KOPT-K1 (cell line): ENCODE results near the gene EPB41L4B.
"Not testable (repeated sequence)": the region's sequence is repeated elsewhere in the genome, so short reads cannot be mapped to it uniquely, and the experiment has no call there.

Source experiments
- H3K27ac ChIP-seq: fragments of 200-600 bp; sonication (generic); 2 replicates; pipeline ENCODE4 v1.5.1; 2016; ENCODE audit warnings: antibody characterized with exemption, mild to moderate bottlenecking, low read depth, low read length; ENCODE audit not compliant: poor library complexity, severe bottlenecking
- H3K36me3 ChIP-seq: fragments of 200-600 bp; sonication (generic); 2 replicates; pipeline ENCODE4 v1.5.1; 2017; ENCODE audit warnings: antibody characterized with exemption, mild to moderate bottlenecking, low read length, moderate library complexity; ENCODE audit not compliant: insufficient read depth
- H3K9me3 ChIP-seq: fragments of 200-600 bp; sonication (generic); 2 replicates; pipeline ENCODE4 v1.5.1; 2017; ENCODE audit warnings: antibody characterized with exemption, low read length, mild to moderate bottlenecking; ENCODE audit not compliant: insufficient read depth, poor library complexity, severe bottlenecking

The EPB41L4B gene

DNA sequence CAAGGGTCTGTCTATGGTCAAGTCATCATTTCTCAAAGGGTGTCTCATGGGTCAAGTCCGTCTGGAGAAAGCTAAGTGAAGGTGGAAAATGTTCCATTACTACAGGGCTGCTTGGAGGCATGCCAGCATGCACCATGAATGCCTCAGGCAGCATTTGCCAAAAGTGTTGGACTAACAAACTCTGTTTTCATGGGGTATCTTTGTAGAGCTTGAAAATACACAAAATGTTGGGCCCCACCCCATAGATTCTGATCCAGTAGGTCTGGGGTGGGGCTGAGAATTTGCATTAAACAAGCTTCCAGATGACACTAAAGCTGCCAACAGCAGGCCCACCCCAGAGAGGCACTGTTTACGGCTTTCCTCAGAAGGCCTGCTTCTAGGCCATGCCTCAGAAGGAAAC lies 78.8 kb downstream of the EPB41L4B start:
- Histone ChIP-seq H3K9me3 (no peaks in the 10 kb centered on the region), H3K27ac (no peak overlapping the region), H3K36me3 (no peaks in the 10 kb centered on the region)

DNA sequence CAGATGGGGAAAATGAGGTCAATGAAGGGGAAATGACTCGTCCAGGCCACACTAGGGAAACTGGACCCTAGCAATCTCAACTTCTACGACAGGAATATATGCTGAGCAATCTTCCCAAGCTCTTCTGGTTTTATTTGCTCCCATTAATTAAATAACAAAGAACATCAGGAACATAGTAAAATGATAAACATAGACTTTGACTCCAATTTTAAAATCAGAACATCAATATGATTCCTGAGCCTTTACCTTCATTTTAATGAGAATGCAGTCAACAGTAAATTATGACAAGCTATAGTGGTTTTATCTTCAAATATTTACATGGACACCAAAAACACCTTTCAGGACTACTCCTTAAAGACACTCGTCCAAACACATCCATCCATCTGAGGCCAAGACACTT lies 79.7 kb downstream of the EPB41L4B start:
- H3K9me3 ChIP-seq, result no peaks in the 10 kb centered on the region
- H3K27ac ChIP-seq, result no peak overlapping the region
- H3K36me3 ChIP-seq, result no peaks in the 10 kb centered on the region

DNA sequence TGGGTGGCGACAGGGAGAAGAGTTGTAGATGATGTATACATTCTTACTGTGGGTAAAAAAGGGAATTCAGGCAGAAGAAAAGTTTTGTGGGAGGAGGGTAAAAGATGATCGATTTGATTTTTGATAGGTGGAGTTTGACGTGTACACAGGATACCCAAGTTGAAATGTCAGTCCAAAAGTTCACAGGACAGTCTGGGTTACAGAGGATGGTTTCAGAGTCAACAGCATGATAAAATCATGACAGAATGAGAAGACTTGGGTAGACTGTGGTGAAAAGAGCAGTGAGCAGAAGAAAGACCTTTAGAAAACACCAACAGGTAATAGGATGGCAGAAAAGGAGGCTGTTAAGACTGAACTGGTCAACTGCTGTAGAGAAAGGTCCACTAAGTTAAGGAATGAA lies 81.6 kb downstream of the EPB41L4B start:
- Histone ChIP-seq H3K9me3 (no peaks in the 10 kb centered on the region), H3K36me3 (no peaks in the 10 kb centered on the region), H3K27ac (no peak overlapping the region)

DNA sequence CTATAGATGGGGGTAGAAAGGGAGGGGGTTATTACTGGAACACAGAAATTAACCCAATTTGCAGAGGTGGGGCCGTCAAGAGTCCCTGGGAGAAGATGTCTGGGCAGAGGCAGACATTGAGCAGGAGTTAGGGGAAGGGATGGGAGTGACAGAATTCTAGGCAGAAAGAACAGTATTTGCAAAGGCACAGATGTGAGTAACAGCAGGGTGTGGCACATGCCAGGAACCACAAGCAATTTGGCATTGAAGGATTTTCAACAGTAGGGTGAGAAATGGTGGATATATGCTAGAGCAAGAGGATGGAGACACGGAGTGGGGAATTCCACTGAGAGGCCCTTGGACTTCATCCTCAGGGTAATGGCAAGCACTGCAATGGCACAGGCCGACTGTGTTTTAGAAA lies 82.2 kb downstream of the EPB41L4B start:
- Histone ChIP-seq H3K27ac (no peak overlapping the region), H3K36me3 (no peaks in the 10 kb centered on the region), H3K9me3 (no peaks in the 10 kb centered on the region)

DNA sequence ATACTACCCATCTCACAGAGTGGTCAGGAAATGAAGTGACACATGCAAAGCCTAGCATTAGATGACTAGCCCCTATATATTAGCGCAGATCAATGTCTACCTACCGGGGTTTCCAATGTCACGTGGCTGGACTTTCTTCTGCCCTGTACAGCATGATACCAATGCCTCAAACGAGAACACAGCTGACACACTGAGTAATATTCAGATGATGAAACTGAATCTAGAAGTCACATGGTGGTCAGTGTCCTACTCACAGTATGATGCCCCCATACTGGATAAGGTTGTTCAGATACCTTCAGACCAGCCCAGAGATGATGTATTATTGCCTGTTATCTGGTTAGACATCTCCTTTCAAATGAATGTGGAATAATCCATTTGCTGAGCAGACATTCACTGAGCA lies 82.7 kb downstream of the EPB41L4B start:
- Histone ChIP-seq H3K9me3 (no peaks in the 10 kb centered on the region), H3K27ac (no peak overlapping the region), H3K36me3 (no peaks in the 10 kb centered on the region)

DNA sequence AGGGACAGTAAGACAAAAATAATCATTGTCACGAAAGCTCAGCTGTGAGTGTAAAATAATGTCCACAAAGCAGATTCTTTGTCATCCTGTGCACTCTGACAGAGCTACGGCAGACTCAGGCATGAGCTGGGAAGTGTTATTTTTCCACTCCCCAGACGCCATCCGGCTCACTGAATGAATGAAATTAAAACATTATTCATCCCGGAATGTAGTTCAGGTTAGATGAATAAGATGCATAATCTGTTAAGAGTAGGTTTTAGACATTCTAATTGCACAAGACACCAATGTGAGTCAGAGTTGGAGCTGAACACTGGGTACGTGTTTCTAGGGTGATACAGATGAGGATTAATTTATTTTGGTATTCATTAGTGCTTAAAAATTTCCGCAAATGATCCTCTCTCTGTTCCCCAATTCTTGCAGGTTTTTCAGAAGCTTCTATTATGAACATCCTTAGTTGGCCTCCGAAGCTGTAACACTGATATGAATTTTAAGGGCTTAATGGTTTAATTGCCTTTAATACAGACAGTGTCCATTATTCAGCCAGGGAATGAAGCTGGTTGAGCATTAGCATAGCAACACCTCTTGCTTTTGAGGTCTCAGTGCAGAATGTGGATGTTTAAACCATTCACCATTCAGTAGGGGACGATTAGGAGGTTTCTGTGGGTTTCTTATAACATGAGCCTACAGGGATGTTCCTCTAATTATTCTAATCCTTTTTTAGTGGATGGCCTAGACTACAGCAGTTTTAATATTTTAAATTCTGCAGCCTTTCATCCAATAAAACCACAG lies 88.2 kb downstream of the EPB41L4B start:
- no peaks in the 10 kb centered on the region for H3K9me3 ChIP-seq
- H3K36me3 ChIP-seq, result no peaks in the 10 kb centered on the region
- H3K27ac ChIP-seq, result no peak overlapping the region

DNA sequence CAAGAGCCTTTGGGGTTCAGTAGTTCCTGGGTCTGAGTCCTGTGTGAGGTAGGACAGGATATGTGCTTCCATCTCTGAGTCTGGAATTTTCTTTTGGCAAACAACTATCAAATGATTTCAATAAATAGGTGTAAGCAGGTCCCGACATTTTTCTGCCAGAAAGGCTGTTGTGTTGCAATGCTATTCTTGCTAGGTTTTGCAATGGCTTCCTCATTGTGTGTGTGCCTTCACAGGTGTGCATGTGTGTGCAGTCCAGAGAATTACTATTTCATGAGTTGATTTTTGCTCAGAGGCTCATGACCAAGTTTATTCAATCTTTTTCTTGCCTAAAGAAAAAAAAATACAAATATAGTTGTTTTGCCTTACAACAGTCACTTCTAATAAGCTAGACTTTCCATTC lies 89.3 kb downstream of the EPB41L4B start:
- Histone ChIP-seq H3K27ac (no peak overlapping the region), H3K9me3 (no peaks in the 10 kb centered on the region), H3K36me3 (no peaks in the 10 kb centered on the region)

DNA sequence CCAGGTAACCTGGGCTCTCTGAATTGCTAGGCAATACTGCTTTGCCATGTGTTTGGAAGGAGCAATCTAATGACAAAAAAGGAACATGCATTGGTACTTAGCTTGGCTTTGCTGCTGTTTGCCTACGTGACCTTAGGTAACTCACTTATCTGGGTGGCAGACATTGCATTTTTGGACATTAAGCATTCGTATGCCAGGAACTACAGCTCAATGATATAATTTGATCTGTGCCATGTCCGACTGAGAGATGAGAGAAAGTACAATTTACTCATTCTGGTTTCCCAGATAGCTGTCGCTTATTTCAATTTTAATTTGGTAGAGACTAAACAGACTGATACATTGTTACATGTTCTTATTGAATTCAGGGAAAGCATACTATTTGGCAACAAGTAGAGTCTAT lies 90.6 kb downstream of the EPB41L4B start:
- Histone ChIP-seq H3K27ac (no peak overlapping the region), H3K36me3 (no peaks in the 10 kb centered on the region), H3K9me3 (no peaks in the 10 kb centered on the region)

DNA sequence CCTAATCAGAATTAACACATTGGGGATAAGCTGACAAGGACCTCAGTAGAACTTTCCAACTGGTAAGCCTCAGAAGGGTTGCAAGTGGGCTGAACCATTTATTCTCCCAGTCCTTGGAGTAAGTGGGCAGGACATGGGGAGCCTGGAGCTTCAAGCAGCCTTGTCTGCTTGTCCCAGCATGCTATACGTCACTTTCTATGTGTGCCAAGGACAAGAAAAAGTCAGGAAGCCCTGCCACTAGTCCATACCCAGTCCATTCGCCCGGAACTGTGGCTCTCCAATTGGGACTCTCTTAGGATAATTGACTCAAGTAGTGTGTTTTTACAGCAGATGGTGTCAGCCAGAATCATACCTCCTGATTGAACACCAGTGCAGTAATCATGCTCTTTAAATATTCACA lies 91.2 kb downstream of the EPB41L4B start:
- Histone ChIP-seq H3K36me3 (no peaks in the 10 kb centered on the region), H3K27ac (no peak overlapping the region), H3K9me3 (no peaks in the 10 kb centered on the region)

DNA sequence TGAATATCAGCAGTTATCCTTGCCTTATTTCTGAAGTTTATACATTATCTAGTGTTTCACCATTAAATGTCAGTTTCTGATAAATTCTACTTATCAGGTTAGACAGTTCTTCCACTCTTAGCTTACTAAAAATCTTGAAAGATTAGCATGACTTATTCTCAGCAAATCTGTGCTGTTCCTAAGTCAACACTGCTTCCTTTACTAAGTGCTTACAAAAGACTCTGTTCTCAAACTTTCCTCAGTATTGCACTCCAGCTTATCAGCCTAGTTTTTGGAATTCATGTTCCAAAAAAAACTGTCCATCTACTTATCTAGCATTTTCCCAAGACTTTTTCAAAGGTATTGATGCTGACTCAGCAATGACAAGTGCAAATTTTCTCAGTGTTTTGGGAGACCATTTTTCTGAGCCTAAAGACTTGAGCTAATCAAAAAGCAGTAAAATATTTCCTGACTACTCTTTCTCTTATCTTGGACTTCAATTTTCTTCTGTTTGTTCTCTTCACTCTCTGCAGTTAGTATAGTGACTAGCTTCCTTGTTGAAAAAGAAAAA lies 92.7 kb downstream of the EPB41L4B start:
- no peaks in the 10 kb centered on the region for H3K36me3 ChIP-seq
- H3K9me3 ChIP-seq, result no peaks in the 10 kb centered on the region
- H3K27ac ChIP-seq, result no peak overlapping the region

DNA sequence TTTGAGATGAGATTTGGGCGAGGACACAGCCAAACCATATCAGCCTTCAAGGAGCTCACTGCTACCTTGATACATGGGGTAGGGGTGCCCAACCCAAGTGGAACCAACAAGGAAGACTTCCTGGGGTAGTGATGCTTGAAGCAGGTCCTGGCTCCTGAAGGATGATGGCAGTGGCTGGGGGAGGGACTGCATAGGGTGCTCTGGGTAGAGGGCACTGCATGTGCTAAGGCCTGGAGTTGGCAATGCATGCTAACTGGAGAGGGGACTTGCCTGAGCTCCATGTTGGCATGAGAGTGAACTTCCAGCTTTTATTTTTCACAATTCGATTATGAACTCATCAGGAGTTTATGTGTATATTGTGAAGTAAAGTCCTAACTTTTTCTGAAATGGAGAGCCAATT lies 95.2 kb downstream of the EPB41L4B start:
- no peak overlapping the region for H3K27ac ChIP-seq
- H3K9me3 ChIP-seq, result no peaks in the 10 kb centered on the region
- H3K36me3 ChIP-seq, result no peaks in the 10 kb centered on the region

DNA sequence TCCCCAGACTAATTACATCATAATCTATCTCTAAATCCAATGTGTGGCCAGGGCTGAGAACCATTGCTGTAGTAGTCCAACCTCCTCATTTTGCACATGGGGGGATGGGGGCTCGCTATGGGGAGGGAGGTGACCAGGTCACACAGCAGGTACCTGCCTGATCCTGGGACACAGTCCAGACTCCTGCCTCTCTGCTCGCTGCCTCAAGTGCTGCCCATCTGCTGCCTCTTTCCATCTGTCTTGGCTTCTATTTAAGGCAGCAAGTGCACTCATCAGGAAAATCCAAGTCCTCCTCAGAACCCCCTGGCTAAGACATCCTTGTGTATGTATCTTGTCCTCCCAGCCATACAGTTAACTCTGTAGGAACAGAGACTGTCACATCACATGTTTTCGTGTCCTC lies 96.1 kb downstream of the EPB41L4B start:
- H3K27ac ChIP-seq, result no peak overlapping the region
- H3K9me3 ChIP-seq, result no peaks in the 10 kb centered on the region
- H3K36me3 ChIP-seq, result no peaks in the 10 kb centered on the region

DNA sequence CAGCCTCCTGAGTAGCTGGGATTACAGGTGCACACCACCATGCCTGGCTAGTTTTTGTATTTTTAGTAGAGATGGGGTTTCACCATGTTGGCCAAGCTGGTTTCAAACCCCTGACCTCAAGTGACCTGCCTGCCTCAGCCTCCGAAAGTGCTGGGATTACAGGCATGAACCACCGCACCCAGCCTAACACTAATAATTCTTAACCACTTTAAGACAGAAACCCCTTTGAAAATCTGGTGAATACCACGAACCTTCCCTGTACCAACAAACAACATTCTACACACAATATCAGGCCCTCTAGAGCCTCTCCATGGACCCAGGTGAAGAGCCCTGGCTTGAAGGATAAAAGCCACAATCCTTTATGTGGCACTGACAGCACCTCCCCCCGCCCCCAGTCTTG lies 102.6 kb downstream of the EPB41L4B start:
- H3K36me3 ChIP-seq, H3K9me3 ChIP-seq, H3K27ac ChIP-seq: not testable (repeated sequence)

DNA sequence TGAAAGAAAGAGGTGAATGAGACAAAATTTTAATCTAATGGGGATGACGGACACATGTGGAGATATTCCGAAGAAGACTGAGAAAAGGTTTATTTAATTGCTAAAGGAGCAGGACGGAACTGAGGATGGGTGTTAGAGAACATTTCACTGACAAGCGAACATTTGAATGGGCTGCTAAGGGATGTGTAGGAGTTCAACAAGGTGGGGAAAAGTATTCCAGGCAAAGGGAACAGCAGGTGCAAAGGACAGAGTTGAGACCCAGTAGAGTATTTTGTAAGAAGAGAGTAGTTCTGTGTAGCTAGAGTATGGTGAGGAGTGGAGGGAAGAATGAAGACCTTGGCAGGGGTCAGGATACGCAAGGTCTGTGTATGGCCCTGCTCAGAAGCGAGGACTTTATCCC lies 106.4 kb downstream of the EPB41L4B start:
- no peaks in the 10 kb centered on the region for H3K36me3 ChIP-seq
- no peak overlapping the region for H3K27ac ChIP-seq
- H3K9me3 ChIP-seq, result no peaks in the 10 kb centered on the region

DNA sequence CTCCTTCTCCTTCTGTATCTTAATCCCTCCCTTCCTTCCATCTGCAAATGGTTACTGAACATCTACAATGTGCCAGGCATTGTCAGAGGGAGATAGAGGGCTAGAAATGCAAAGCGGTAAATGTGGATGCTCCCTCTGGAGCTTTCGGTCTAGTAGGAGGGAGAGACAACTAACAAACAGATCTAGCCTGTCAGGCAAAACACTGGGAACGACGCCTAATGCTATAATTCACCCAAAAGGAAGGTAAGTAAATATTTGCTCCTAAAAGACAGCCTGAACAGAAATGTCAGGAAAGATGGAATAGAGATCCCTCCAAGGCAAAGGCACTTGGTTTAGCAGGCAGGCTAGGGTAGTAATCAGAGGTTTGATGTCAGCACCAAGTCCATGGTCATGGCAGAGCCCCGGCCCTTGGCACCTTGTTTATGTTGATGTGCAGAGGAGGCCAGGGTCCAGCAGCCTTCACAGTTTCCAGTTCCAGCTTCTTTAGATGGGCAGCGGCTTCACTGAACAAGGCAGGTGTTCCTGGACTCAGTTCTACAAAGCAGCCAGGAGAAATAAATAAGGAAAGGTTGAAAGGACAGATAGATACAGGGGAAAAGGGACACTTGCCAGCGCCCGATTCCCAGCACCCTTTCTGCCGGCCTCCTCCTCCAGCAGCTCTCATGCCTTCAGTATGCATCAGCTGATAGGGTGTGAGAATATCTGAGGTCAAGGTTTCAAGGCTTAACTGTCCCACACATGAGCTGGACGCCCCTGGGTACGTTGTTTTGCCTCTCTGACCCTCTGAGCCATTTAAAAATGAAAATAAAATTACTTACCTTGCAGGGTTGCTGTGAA lies 107.4 kb downstream of the EPB41L4B start:
- Histone ChIP-seq H3K36me3 (no peaks in the 10 kb centered on the region), H3K27ac (no peak overlapping the region), H3K9me3 (no peaks in the 10 kb centered on the region)
